ENCODE measurements around the gene ITGA2B. TPM values are rescaled to one million over a fixed set of nuclear protein-coding genes. Genes with fewer than 3 reads are reported as not detected.
"Not testable (repeated sequence)": the region's sequence is repeated elsewhere in the genome, so short reads cannot be mapped to it uniquely, and the experiment has no call there.

ITGA2B gene
- total and polyA plus RNA-seq, 4 donors: 1.4 to 9.2 (median 4.2) TPM

- H3K4me3 ChIP-seq: no peak overlapping the region
- H3K36me3 ChIP-seq (ENCODE audit: control insufficient read depth in 4 of 4, insufficient read depth in 4 of 4, low read length in 4 of 4): peaks cover 0 to 43% (median 4%) of the 10 kb centered on the region in 4 donors
- no peak for ATAC-seq (ENCODE audit: insufficient read depth, low FRiP score)
- H3K27me3 ChIP-seq (ENCODE audit: control insufficient read depth in 3 of 3, insufficient read depth in 3 of 3, low read length in 2 of 3): no peaks in the 10 kb centered on the region
- no peak overlapping the region for H3K9ac ChIP-seq (ENCODE audit: insufficient read depth in 1 of 2, low read length in 2 of 2)
- no peaks in the 10 kb centered on the region for H3K9me3 ChIP-seq (ENCODE audit: control insufficient read depth in 4 of 4, insufficient read depth in 3 of 4, low read length in 3 of 4)
- no peak for DNase-seq
- WGBS, 2 donors: 53 to 71% methylated on average over 9 of the region's 9 CpGs
- peaks cover 0 to 11% (median 4%) of the 10 kb centered on the region in 5 donors for H3K4me1 ChIP-seq (ENCODE audit: control insufficient read depth in 5 of 5, insufficient read depth in 5 of 5, low read length in 5 of 5)
- H3K27ac ChIP-seq (ENCODE audit: low read depth in 1 of 2, low read length in 1 of 2): no peak overlapping the region
- TF ChIP-seq CTCF (IDR thresholded peaks at IDR 0.05; ENCODE audit: control extremely low read depth, extremely low read depth): no peak
Observed at GRCh38 chr17:44348234-44348987, 41.0 kb downstream of the ITGA2B start.

- 83 to 90% methylated on average over 18 of the region's 18 CpGs for WGBS, 2 donors
- H3K4me3 ChIP-seq; ATAC-seq (ENCODE audit: insufficient read depth, low FRiP score); H3K27me3 ChIP-seq (ENCODE audit: control insufficient read depth in 3 of 3, insufficient read depth in 3 of 3, low read length in 2 of 3); DNase-seq; H3K9ac ChIP-seq (ENCODE audit: insufficient read depth in 1 of 2, low read length in 2 of 2); H3K9me3 ChIP-seq (ENCODE audit: control insufficient read depth in 4 of 4, insufficient read depth in 3 of 4, low read length in 3 of 4); H3K27ac ChIP-seq (ENCODE audit: low read depth in 1 of 2, low read length in 1 of 2): not testable (repeated sequence)
- Histone ChIP-seq H3K36me3 (ENCODE audit: control insufficient read depth in 4 of 4, insufficient read depth in 4 of 4, low read length in 4 of 4) (peaks cover 0 to 35% (median 4%) of the 10 kb centered on the region in 4 donors), H3K4me1 (ENCODE audit: control insufficient read depth in 5 of 5, insufficient read depth in 5 of 5, low read length in 5 of 5) (peaks cover 0 to 11% (median 4%) of the 10 kb centered on the region in 5 donors)
Observed at GRCh38 chr17:44347206-44348055, 42.0 kb downstream of the ITGA2B start.

- H3K36me3 ChIP-seq (ENCODE audit: control insufficient read depth in 4 of 4, insufficient read depth in 4 of 4, low read length in 4 of 4): peaks cover 0 to 23% (median 3%) of the 10 kb centered on the region in 4 donors
- no peak for DNase-seq
- no peak for TF ChIP-seq CTCF (IDR thresholded peaks at IDR 0.05; ENCODE audit: control extremely low read depth, extremely low read depth)
- 73% methylated on average over 13 of the region's 13 CpGs for WGBS, 2 donors
- peak overlapping the region in 1 of 2 donors; percentile 73 for H3K9ac ChIP-seq (ENCODE audit: insufficient read depth in 1 of 2, low read length in 2 of 2)
- no peaks in the 10 kb centered on the region for H3K9me3 ChIP-seq (ENCODE audit: control insufficient read depth in 4 of 4, insufficient read depth in 3 of 4, low read length in 3 of 4)
- H3K4me1 ChIP-seq (ENCODE audit: control insufficient read depth in 5 of 5, insufficient read depth in 5 of 5, low read length in 5 of 5): peaks cover 0 to 11% (median 4%) of the 10 kb centered on the region in 5 donors
- no peaks in the 10 kb centered on the region for H3K27me3 ChIP-seq (ENCODE audit: control insufficient read depth in 3 of 3, insufficient read depth in 3 of 3, low read length in 2 of 3)
- peak overlapping the region in 1 of 2 donors; percentile 96 for H3K27ac ChIP-seq (ENCODE audit: low read depth in 1 of 2, low read length in 1 of 2)
- ATAC-seq (ENCODE audit: insufficient read depth, low FRiP score): no peak
- H3K4me3 ChIP-seq: peak overlapping the region; percentile 71
Observed at GRCh38 chr17:44346064-44346844, 43.2 kb downstream of the ITGA2B start.
